ENCODE data around the gene ITGA3. TPM values are rescaled to one million over a fixed set of nuclear protein-coding genes. Genes with fewer than 3 reads are reported as not detected.

Gene ITGA3
- total RNA-seq, 4 donors from 2014 or later, result 145 to 246 (median 172) TPM

DNA sequence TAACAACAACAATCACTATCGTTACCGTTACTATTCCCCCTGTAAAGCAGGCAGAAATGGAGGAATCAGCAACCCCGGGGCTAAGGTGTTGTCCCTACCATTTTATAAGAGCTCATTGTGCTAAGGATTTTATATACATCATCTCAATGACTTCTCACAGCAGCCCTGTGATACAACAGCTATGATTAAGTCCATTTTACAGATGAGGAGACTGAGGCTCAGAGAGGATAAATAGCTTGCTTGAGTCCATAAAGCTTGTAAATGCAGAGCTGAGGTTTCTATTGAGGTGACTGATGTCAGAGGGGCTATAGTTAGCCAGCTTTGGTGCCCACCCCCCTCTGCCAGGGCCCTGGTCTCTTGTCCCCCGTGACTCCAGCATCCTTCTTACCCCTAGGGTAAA, 22.5 kb downstream of the ITGA3 start:
- peaks cover 82 to 83% of the 10 kb centered on the region in 2 donors for H3K36me3 ChIP-seq
- no peak overlapping the region for H3K4me3 ChIP-seq (replicated peaks in 1 of 3)
- H3K9me3 ChIP-seq, result no peaks in the 10 kb centered on the region
- no peak for DNase-seq
- H3K4me1 ChIP-seq, result no peaks in the 10 kb centered on the region
- intact Hi-C loops (cut with DNase I), result no loop called here
- no peak for TF ChIP-seq POLR2A (IDR thresholded peaks at IDR 0.05)
- no peak for TF ChIP-seq CTCF (IDR thresholded peaks at IDR 0.05)
- H3K27ac ChIP-seq, result no peak overlapping the region
- H3K27me3 ChIP-seq, result no peaks in the 10 kb centered on the region
- 96% methylated on average over 4 of the region's 4 CpGs for WGBS, 2 donors

- no peak for DNase-seq
- TF ChIP-seq POLR2A (IDR thresholded peaks at IDR 0.05) (no peak), CTCF (IDR thresholded peaks at IDR 0.05) (peak in 1 of 6 experiments; percentile 11)
- Histone ChIP-seq H3K4me1 (no peaks in the 10 kb centered on the region), H3K36me3 (peaks cover 71 to 72% of the 10 kb centered on the region in 2 donors), H3K4me3 (replicated peaks in 1 of 3) (no peak overlapping the region), H3K9me3 (no peaks in the 10 kb centered on the region), H3K27ac (no peak overlapping the region), H3K27me3 (no peaks in the 10 kb centered on the region)
- WGBS, 2 donors, result 82 to 92% methylated on average over 12 of the region's 12 CpGs
- intact Hi-C loops (cut with DNase I), result no loop called here
Measured at GRCh38 chr17:50079334-50080095, 23.6 kb downstream of the ITGA3 start.

DNA sequence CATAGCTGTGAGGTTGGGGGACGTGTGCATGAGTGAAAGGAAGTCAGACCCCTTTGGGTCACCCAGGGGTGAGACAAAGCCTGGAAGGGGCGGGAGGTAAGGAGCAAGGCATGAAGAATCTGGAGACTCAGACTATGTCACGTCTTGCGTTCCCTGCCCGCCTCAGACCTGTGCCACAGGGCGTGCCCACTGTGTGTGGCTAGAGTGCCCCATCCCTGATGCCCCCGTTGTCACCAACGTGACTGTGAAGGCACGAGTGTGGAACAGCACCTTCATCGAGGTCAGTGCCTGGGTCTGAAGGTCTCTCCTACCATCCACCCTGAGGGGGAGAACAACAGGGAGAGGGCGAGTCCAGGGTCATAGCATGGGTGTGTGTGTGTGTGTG, 24.2 kb downstream of the ITGA3 start:
- no peaks in the 10 kb centered on the region for H3K9me3 ChIP-seq
- H3K4me3 ChIP-seq (replicated peaks in 1 of 3), result no peak overlapping the region
- 94 to 96% methylated on average over 11 of the region's 11 CpGs for WGBS, 2 donors
- peaks cover 67 to 70% of the 10 kb centered on the region in 2 donors for H3K36me3 ChIP-seq
- DNase-seq, result no peak
- H3K27ac ChIP-seq, result no peak overlapping the region
- TF ChIP-seq POLR2A (IDR thresholded peaks at IDR 0.05), result no peak
- no peak for TF ChIP-seq CTCF (IDR thresholded peaks at IDR 0.05)
- H3K27me3 ChIP-seq, result no peaks in the 10 kb centered on the region
- H3K4me1 ChIP-seq, result no peaks in the 10 kb centered on the region
- intact Hi-C loops (cut with DNase I), result no loop called here

DNA sequence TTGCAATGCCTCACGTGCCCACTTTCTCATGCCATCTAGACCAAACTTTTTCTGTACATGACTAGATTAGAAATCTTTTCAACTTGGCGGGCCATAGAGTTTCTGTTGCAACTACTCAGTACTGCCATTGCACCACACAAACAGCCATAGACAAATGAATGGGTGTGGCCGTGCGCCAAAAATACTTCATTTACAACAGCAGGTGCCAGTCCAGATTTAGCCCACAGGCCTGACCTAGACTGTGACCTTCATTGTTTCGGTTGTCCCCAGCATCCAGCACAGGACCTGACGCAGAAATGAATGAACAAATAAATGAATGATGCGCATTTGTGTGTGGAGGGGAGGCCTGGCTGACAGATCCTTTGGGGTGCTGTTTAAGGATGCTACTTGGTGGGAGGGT, 24.9 kb downstream of the ITGA3 start:
- no peak overlapping the region for H3K4me3 ChIP-seq (replicated peaks in 1 of 3)
- WGBS, 2 donors, result 82 to 92% methylated on average over 7 of the region's 7 CpGs
- TF ChIP-seq CTCF (IDR thresholded peaks at IDR 0.05) (no peak), POLR2A (IDR thresholded peaks at IDR 0.05) (no peak)
- DNase-seq, result no peak
- no peak overlapping the region for H3K27ac ChIP-seq
- H3K9me3 ChIP-seq, result no peaks in the 10 kb centered on the region
- H3K36me3 ChIP-seq, result peaks cover 60 to 64% of the 10 kb centered on the region in 2 donors
- H3K27me3 ChIP-seq, result no peaks in the 10 kb centered on the region
- no peaks in the 10 kb centered on the region for H3K4me1 ChIP-seq
- intact Hi-C loops (cut with DNase I), result no loop called here

GRCh38 chr17:50081757-50082156, 25.8 kb downstream of the ITGA3 start:
- Histone ChIP-seq H3K27me3 (no peaks in the 10 kb centered on the region), H3K36me3 (peaks cover 55 to 56% of the 10 kb centered on the region in 2 donors), H3K4me1 (no peaks in the 10 kb centered on the region), H3K27ac (no peak overlapping the region), H3K9me3 (no peaks in the 10 kb centered on the region), H3K4me3 (replicated peaks in 1 of 3) (no peak overlapping the region)
- DNase-seq, result no peak
- 87 to 90% methylated on average over 5 of the region's 5 CpGs for WGBS, 2 donors
- no peak for TF ChIP-seq CTCF (IDR thresholded peaks at IDR 0.05)
- TF ChIP-seq POLR2A (IDR thresholded peaks at IDR 0.05), result no peak
- intact Hi-C loops (cut with DNase I), result no loop called here

Measured in thyroid gland (tissue), 4 donors.